Omental fat pad (tissue), 4 donors: ENCODE data around the gene KIAA0232. TPM values are rescaled to one million over a fixed set of nuclear protein-coding genes. Genes with fewer than 3 reads are reported as not detected.

ENCODE experiments used
- ATAC-seq: fragments of 150-250 bp; one replicate; pipeline ENCODE4 v1.9.1; 2016; ENCODE audit warnings: mild to moderate bottlenecking, moderate library complexity; ENCODE audit not compliant: low FRiP score
- DNase-seq: peaks from one replicate; pipeline ENCODE4 v3.0.0-alpha.2; 2019; ENCODE audit warnings: low spot score
- total RNA-seq, 4 donors: library from RNA; depleted of rRNA; stranded (reverse); fragments of >200 nt; gene quantifications; one replicate each; pipeline ENCODE4 v1.1.0, GENCODE V29; 2016
- TF ChIP-seq, protein P1 (sequence below), 3 donors: fragments of 450-650 bp; IDR thresholded peaks; one replicate each; pipeline ENCODE4 v1.5.1; 2016 to 2017; ENCODE audit warnings: antibody characterized with exemption in 3 of 3, mild to moderate bottlenecking in 3 of 3, moderate library complexity in 2 of 3

Gene KIAA0232
- total RNA-seq, 4 donors from 2014 or later = 26.4 to 29.8 (median 27.0) TPM

DNA sequence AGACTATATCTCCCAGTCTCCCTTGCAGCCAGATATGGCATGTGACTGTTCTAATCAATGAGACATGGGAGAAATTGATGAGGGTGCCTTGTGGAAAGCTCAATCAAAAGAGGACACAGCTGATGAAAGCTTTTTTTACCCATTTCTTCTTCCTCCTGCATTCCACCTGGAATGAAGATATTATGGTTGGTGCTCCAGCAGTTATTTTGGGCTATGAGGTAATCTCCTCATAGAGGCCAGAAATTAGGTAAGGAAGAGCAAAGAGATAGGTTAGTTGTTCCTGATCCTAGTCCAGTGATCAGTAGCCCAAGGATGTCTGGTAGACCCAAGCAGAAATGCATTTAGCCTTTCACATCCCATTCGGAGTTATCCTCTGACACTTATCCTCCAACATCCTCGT, 16.8 kb upstream of the KIAA0232 start:
- DNase-seq (no peak), ATAC-seq (no peak)
- TF ChIP-seq, protein P1, sequence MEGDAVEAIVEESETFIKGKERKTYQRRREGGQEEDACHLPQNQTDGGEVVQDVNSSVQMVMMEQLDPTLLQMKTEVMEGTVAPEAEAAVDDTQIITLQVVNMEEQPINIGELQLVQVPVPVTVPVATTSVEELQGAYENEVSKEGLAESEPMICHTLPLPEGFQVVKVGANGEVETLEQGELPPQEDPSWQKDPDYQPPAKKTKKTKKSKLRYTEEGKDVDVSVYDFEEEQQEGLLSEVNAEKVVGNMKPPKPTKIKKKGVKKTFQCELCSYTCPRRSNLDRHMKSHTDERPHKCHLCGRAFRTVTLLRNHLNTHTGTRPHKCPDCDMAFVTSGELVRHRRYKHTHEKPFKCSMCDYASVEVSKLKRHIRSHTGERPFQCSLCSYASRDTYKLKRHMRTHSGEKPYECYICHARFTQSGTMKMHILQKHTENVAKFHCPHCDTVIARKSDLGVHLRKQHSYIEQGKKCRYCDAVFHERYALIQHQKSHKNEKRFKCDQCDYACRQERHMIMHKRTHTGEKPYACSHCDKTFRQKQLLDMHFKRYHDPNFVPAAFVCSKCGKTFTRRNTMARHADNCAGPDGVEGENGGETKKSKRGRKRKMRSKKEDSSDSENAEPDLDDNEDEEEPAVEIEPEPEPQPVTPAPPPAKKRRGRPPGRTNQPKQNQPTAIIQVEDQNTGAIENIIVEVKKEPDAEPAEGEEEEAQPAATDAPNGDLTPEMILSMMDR (IDR thresholded peaks at IDR 0.05) = no peak

DNA sequence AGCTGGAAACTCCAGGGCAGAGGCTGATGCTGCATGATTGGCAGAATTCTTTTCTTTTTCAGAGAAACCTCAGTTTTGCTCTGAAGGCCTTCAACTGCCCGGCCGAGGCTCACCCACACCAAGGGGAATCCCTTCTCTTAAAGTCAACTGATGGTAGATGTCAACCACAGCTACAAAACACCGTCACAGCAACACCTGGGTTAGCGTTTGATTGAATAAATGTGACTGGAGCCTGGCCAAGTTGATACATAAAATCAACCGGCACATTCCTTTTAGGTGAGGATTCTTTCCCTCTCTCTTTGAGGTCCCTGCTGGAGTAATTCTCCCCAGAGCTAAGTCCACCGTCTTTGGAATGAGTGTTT, 15.2 kb upstream of the KIAA0232 start:
- TF ChIP-seq, protein P1 (IDR thresholded peaks at IDR 0.05) = no peak
- ATAC-seq (no peak), DNase-seq (no peak)

DNA sequence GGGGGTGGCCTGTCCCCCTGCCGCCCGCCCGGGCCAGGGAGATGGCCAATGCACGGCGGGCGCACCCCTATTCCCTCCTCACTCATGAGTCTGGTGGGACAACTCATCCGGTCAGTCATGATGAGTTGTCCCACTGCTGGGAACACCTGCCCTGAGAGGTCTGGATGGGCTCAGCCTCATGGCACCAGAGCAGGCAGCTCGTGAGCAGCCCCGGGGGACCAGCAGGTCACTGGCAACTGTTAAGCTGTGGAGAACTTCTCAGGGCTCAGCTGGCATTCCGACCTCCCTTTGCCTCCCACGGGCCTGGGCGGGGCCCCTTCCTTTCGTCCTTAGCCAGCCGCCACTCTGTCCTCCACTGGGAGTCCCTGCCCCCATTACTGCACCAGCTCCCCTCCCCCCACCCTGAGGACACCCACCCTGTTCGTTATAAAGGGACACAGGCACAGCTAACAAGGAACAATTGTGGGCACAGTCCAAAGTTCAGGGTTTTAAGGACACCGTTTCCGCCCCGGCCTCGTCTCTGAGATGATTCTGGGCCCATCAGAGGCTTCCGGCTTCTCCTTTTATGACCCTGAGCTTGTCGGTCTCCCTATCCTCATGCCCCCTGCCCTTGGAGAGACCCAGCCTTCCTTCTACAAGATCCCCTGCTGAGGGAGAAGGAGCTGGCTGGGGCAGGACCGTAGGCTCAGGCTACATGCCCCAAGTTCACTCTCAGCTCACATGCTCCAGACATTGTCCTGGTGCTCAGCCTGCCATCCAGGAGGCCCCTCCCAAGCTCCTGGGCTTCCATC, 14.6 kb upstream of the KIAA0232 start:
- DNase-seq = no peak
- no peak for ATAC-seq
- TF ChIP-seq, protein P1 (IDR thresholded peaks at IDR 0.05) = no peak

DNA sequence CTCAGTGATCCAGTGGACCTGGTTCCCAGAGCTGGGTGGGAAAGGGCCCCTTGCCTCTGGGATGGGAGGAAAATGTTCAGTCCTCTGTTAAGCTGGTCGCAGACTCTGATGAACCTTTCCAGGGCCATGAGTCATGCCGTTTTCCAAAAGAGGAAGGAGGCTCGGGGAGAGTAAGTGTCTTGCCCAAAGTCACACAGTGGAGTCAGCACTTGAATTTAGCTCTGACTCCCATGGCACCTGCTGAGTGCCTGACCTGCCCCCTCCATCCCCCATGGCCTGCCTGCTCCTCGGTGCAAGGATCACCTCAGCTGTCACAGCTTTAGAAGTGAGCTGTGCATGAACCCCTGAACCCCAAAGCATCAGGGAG, 14.0 kb upstream of the KIAA0232 start:
- no peak for ATAC-seq
- TF ChIP-seq, protein P1 (IDR thresholded peaks at IDR 0.05) = no peak
- no peak for DNase-seq

DNA sequence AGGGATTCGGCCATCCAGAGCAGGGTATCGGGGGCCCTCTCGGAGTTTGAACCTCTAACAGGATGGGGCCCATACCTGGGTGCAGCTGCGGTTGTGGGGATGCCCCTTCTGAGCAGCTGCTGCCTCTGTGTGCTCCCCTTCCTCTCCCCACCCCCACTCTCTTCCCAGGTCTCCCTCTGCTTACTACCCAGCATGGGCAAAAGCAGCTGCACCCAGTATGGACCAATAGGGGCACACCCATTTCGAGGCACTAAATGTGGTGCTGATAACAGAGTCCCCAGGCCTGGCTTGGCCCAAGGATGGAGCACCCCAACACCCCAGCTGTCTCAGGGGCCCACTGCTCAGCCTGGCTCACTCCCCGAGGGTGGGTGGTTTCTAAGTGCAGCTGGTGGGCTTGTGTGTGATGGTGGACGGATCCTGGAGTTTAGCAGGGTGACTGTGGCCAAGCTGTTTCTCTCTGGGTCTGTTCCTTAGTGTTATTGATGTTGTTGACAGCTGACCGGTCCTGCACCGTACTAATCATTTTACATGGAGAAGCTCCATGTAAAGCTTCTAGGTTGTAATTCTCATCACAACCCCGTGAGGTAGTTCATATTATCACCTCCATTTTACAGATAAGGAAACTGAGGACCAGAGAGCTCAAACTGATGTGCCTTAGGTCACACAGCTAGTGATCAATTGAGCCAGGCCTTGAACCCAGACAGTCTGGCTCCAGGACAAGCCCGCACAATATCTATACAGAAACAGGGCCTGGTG, 13.1 kb upstream of the KIAA0232 start:
- TF ChIP-seq, protein P1 (IDR thresholded peaks at IDR 0.05) = no peak
- no peak for DNase-seq
- ATAC-seq = no peak

DNA sequence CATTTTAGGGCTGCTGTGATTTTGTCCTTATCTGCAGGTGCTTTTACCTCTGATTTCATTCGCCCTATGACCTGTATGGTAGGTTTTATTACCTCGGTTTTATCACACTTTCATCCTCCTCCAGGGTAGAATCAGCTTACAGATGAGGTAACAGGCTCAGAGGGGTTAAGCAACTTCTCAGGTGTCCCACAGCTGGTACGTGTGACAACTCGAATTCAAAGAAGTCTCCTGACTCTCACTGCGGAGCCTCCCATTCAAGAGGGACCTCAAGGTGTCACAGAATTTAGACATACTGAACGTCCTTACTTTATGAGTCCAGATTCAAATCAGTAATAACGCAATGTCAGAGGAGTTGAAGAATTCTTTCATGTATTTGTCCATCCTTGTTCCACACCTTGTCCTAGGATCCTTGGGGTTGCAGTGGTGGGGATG, 12.5 kb upstream of the KIAA0232 start:
- DNase-seq = no peak
- ATAC-seq = no peak
- TF ChIP-seq, protein P1 (IDR thresholded peaks at IDR 0.05) = no peak
